Smooth muscle cell (in vitro differentiated cells): ENCODE results near the gene B3GNT2. TPM values are rescaled to one million over a fixed set of nuclear protein-coding genes. Genes with fewer than 3 reads are reported as not detected.

Source experiments
- DNase-seq: peaks from one replicate; lab custom pipeline; 2025; ENCODE audit not compliant: unreplicated experiment; lab: John Stamatoyannopoulos, UW
- H2AFZ ChIP-seq: fragments of 200-600 bp; sonication (generic); 2 replicates; pipeline ENCODE4 v1.6.0; 2016; ENCODE audit warnings: antibody characterized with exemption, low read depth, mild to moderate bottlenecking
- H3F3A ChIP-seq: fragments of 200-600 bp; sonication (generic); 2 replicates; pipeline ENCODE4 v1.6.0; 2017; ENCODE audit warnings: antibody characterized with exemption, low read depth
- H3K27ac ChIP-seq: fragments of 200-600 bp; sonication (generic); 2 replicates; pipeline ENCODE4 v1.5.1; 2016; ENCODE audit warnings: low read depth, mild to moderate bottlenecking
- H3K27me3 ChIP-seq: fragments of 200-600 bp; sonication (generic); 2 replicates; pipeline ENCODE4 v1.6.1; 2016; ENCODE audit warnings: low read depth, mild to moderate bottlenecking
- H3K36me3 ChIP-seq: fragments of 200-600 bp; sonication (generic); 2 replicates; pipeline ENCODE4 v1.5.1; 2016; ENCODE audit warnings: low read depth
- H3K4me1 ChIP-seq: fragments of 200-600 bp; sonication (generic); 2 replicates; pipeline ENCODE4 v1.5.1; 2016; ENCODE audit warnings: low read depth
- H3K4me2 ChIP-seq: fragments of 200-600 bp; sonication (generic); 2 replicates; pipeline ENCODE4 v1.6.0; 2016; ENCODE audit warnings: mild to moderate bottlenecking
- H3K4me3 ChIP-seq: fragments of 200-600 bp; sonication (generic); 2 replicates; pipeline ENCODE4 v1.5.1; 2016; ENCODE audit warnings: mild to moderate bottlenecking
- H3K79me2 ChIP-seq: fragments of 200-600 bp; sonication (generic); 2 replicates; pipeline ENCODE4 v1.6.0; 2016; ENCODE audit warnings: low read depth, mild to moderate bottlenecking
- H3K9ac ChIP-seq: fragments of 200-600 bp; sonication (generic); 2 replicates; pipeline ENCODE4 v1.6.0; 2016; ENCODE audit warnings: low read depth
- H3K9me3 ChIP-seq: fragments of 200-600 bp; sonication (generic); replicated peaks from 2 replicates; pipeline ENCODE4 v1.5.1; 2016; ENCODE audit warnings: low read depth
- H4K20me1 ChIP-seq: fragments of 200-600 bp; sonication (generic); 2 replicates; pipeline ENCODE4 v1.6.0; 2016; ENCODE audit warnings: low read depth
- WGBS: methylation state at CpG from one replicate; pipeline ENCODE4 v1.1.7; 2016; ENCODE audit warnings: low lambda C conversion rate; 5-methylcytosine and 5-hydroxymethylcytosine counted together
- polyA plus RNA-seq: library from polyadenylated mRNA; unstranded; fragments of >200 nt; fragmentation: Nextera tagmentation; extraction: Ambion mirVana; gene quantifications from 2 replicates; pipeline ENCODE4 v1.2.1, GENCODE V29; 2016
- total RNA-seq: library from RNA; depleted of rRNA; stranded (reverse); fragments of >200 nt; gene quantifications from 2 replicates; pipeline ENCODE4 v1.2.3, GENCODE V29; 2014
- TF ChIP-seq, protein P1 (sequence below): fragments of 200-600 bp; sonication (generic); IDR thresholded peaks from 2 replicates; pipeline ENCODE4 v1.5.1; 2017; ENCODE audit warnings: borderline replicate concordance, mild to moderate bottlenecking, antibody characterized with exemption; ENCODE audit not compliant: insufficient read depth, poor library complexity, severe bottlenecking

The B3GNT2 gene
- total and polyA plus RNA-seq, 2 experiments from 2014 or later, result 16.5 to 29.3 TPM

DNA sequence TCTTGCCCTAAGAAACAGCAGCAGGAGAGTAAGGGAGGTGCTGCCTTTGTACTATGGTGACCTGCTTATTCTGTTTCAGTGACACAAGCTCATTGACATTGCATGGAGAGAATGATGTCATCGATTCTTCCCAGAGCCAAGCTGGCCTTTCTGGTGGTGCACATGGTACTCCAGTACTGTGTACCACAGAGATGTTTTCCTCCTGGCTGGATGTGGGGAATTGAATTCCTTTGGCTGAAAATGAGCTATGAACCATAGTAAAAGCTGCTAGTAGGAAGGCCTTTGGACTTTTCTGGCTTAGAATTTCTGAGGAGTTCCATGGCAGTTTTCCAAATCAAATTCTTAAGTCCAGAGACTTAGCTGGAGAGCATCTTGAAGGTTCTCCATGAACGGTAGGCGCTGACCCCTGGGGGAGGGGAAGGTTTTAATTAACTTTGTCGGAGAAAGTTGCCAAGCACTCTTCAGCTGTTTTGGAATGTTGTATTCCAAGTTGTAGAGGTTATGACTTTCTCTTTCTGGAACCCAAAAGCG, 17.1 kb upstream of the B3GNT2 start:
- TF ChIP-seq, protein P1, sequence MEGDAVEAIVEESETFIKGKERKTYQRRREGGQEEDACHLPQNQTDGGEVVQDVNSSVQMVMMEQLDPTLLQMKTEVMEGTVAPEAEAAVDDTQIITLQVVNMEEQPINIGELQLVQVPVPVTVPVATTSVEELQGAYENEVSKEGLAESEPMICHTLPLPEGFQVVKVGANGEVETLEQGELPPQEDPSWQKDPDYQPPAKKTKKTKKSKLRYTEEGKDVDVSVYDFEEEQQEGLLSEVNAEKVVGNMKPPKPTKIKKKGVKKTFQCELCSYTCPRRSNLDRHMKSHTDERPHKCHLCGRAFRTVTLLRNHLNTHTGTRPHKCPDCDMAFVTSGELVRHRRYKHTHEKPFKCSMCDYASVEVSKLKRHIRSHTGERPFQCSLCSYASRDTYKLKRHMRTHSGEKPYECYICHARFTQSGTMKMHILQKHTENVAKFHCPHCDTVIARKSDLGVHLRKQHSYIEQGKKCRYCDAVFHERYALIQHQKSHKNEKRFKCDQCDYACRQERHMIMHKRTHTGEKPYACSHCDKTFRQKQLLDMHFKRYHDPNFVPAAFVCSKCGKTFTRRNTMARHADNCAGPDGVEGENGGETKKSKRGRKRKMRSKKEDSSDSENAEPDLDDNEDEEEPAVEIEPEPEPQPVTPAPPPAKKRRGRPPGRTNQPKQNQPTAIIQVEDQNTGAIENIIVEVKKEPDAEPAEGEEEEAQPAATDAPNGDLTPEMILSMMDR, result no peak
- Histone ChIP-seq H3K4me1 (no peaks in the 10 kb centered on the region), H3K27ac (no peak overlapping the region), H2AFZ (no peak overlapping the region), H3K27me3 (no peaks in the 10 kb centered on the region), H3K36me3 (no peaks in the 10 kb centered on the region), H3K4me2 (no peak overlapping the region), H3K9ac (no peak overlapping the region), H4K20me1 (no peaks in the 10 kb centered on the region), H3F3A (no peaks in the 10 kb centered on the region), H3K4me3 (no peak overlapping the region), H3K9me3 (no peaks in the 10 kb centered on the region), H3K79me2 (no peaks in the 10 kb centered on the region)
- WGBS, result 90% methylated on average over 5 of the region's 5 CpGs
- DNase-seq, result no peak

DNA sequence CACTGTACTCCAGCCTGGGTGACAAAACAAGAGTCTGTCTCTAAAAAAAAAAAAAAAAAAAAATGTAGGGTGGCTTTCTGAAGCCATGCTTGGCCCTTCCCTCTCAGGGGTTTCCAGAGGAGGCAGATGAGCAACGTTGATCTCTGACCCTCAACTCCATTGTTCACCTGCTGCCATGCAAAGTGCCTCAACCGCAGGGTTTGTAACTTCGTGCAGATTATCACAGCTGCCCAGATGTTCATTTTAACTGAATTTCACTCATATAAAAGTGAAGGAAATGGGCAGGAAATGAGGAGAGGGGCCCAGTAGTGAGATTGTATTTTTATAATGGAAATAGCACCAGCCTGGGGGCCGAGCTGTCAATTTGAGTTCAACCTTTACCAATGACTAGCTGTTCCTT, 14.9 kb upstream of the B3GNT2 start:
- no peaks in the 10 kb centered on the region for H3K79me2 ChIP-seq
- TF ChIP-seq, protein P1, result no peak
- H3K36me3 ChIP-seq, result no peaks in the 10 kb centered on the region
- no peak overlapping the region for H2AFZ ChIP-seq
- H3K4me1 ChIP-seq, result no peaks in the 10 kb centered on the region
- H3F3A ChIP-seq, result no peaks in the 10 kb centered on the region
- no peak for DNase-seq
- H3K4me3 ChIP-seq, result no peak overlapping the region
- H3K9me3 ChIP-seq, result no peaks in the 10 kb centered on the region
- 89% methylated on average over 4 of the region's 4 CpGs for WGBS
- no peaks in the 10 kb centered on the region for H4K20me1 ChIP-seq
- no peak overlapping the region for H3K27ac ChIP-seq
- no peaks in the 10 kb centered on the region for H3K27me3 ChIP-seq
- H3K9ac ChIP-seq, result no peak overlapping the region
- H3K4me2 ChIP-seq, result no peak overlapping the region

DNA sequence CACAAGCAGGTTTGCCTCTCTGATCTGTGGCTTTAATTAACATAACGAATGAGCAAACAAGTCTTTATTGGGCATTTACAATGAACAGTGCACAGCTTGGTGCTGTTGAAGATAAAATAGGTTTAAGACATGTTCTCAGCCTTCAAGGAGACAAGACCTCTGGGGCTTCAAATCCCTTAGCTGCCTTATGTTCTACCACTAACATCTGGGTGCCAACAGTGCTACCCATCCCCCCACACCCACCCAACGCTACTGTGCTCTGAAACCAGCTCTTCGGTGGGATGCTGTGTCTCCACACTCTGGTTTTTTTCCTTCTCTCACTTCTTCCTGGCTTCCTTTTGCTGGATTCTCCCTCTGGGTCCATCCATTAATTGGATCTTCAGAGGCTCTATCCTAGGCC, 14.1 kb upstream of the B3GNT2 start:
- Histone ChIP-seq H3K27me3 (no peaks in the 10 kb centered on the region), H3F3A (no peaks in the 10 kb centered on the region), H3K9me3 (no peaks in the 10 kb centered on the region), H3K79me2 (no peaks in the 10 kb centered on the region), H3K9ac (no peak overlapping the region), H3K4me3 (no peak overlapping the region), H4K20me1 (no peaks in the 10 kb centered on the region), H2AFZ (no peak overlapping the region), H3K27ac (no peak overlapping the region), H3K36me3 (no peaks in the 10 kb centered on the region), H3K4me1 (no peaks in the 10 kb centered on the region), H3K4me2 (no peak overlapping the region)
- WGBS, result 86% methylated on average over 3 of the region's 3 CpGs
- TF ChIP-seq, protein P1, result no peak
- DNase-seq, result no peak

DNA sequence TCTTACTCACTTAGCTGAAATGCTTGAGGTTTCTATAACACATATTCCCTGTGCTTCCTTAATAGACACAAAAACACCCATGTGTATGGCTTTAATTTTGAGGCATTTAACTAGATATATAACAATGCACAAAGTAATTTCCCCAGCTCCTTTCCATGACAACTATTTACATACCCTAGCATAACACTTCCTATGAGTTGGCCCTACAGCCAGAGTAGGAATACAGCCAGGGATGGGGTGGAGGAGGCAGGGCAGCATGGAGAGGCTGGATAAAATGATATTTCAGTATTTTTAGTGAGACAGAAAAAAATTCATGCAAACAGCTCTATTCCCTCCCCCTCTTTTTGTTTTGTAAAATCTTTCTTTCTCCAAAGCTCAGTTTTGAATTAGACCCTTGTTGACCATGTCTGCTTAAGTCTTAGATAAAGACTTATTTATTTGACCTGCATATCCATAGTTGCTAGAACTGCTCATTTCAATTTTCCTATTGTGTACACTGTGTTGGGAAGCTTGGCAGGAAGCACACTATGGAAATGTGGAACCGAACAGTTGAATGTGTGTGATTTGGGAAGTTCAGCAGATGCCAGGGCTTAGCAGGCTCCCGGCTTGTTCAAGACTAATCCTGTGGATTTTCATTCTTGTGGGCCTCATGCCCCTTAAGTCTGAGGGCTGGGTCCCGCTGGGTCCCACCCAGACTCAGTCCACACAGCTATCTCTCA, 11.2 kb upstream of the B3GNT2 start:
- DNase-seq, result no peak
- Histone ChIP-seq H3K79me2 (no peaks in the 10 kb centered on the region), H3K4me3 (no peak overlapping the region), H3K4me1 (no peaks in the 10 kb centered on the region), H3F3A (no peaks in the 10 kb centered on the region), H3K27ac (no peak overlapping the region), H3K9ac (no peak overlapping the region), H4K20me1 (no peaks in the 10 kb centered on the region), H3K27me3 (no peaks in the 10 kb centered on the region), H2AFZ (no peak overlapping the region), H3K4me2 (no peak overlapping the region), H3K9me3 (no peaks in the 10 kb centered on the region), H3K36me3 (no peaks in the 10 kb centered on the region)
- whole genome bisulfite sequencing, result 60% methylated on average over 3 of the region's 3 CpGs
- TF ChIP-seq, protein P1, result no peak
